KOPT-K1 (cell line): ENCODE data around the gene TOMT.

Experiments
- H3K27ac ChIP-seq: fragments of 200-600 bp; sonication (generic); 2 replicates; pipeline ENCODE4 v1.5.1; 2016; ENCODE audit warnings: antibody characterized with exemption, mild to moderate bottlenecking, low read depth, low read length; ENCODE audit not compliant: poor library complexity, severe bottlenecking
- H3K36me3 ChIP-seq: fragments of 200-600 bp; sonication (generic); 2 replicates; pipeline ENCODE4 v1.5.1; 2017; ENCODE audit warnings: antibody characterized with exemption, mild to moderate bottlenecking, low read length, moderate library complexity; ENCODE audit not compliant: insufficient read depth
- H3K9me3 ChIP-seq: fragments of 200-600 bp; sonication (generic); 2 replicates; pipeline ENCODE4 v1.5.1; 2017; ENCODE audit warnings: antibody characterized with exemption, low read length, mild to moderate bottlenecking; ENCODE audit not compliant: insufficient read depth, poor library complexity, severe bottlenecking

The TOMT gene

DNA sequence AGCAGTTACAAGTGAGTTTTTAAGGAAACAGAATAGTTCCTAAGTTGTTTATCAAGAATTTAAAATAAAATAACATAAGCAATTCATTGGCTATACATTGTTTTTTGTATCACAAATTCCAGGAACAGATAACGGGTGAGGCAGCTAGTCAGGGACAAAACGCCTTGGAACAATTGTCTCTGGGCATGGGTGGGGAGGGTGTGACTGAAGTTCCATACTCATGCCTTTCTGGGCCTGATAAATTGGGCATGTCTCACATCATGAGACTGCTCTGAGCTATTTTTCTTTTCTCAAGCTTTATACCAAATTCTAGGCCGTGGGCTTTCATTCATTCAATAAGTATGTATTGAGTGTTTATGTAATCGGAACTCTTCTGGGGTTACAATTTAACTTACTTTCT, 51.4 kb downstream of the TOMT start:
- H3K36me3 ChIP-seq, result no peaks in the 10 kb centered on the region
- H3K27ac ChIP-seq, result no peak overlapping the region
- H3K9me3 ChIP-seq, result no peaks in the 10 kb centered on the region
